H9 (cell line): ENCODE measurements around the gene SFMBT2. TPM values are rescaled to one million over a fixed set of nuclear protein-coding genes. Genes with fewer than 3 reads are reported as not detected.

Experiments used
- DNase-seq: peaks from one replicate; pipeline ENCODE4 v3.0.0-alpha.2; 2017
- H2AFZ ChIP-seq: one replicate; pipeline ENCODE4 v1.6.1; 2013; ENCODE audit warnings: mild to moderate bottlenecking, low read length, control low read depth, moderate library complexity
- H2AK5ac ChIP-seq: 2 replicates; pipeline ENCODE4 v1.6.1; 2013; ENCODE audit warnings: low read length, control low read depth, mixed read lengths; ENCODE audit not compliant: insufficient read length
- H2BK120ac ChIP-seq: one replicate; pipeline ENCODE4 v1.6.1; 2013; ENCODE audit warnings: low read depth, mild to moderate bottlenecking, low read length, control low read depth, inconsistent platforms; ENCODE audit not compliant: poor library complexity, severe bottlenecking
- H2BK12ac ChIP-seq: 2 replicates; pipeline ENCODE4 v1.6.1; 2013; ENCODE audit warnings: low read length, control low read depth, mixed read lengths, low read depth; ENCODE audit not compliant: insufficient read length
- H2BK15ac ChIP-seq: 2 replicates; pipeline ENCODE4 v1.6.1; 2013; ENCODE audit warnings: low read depth, low read length, control low read depth
- H2BK20ac ChIP-seq: one replicate; pipeline ENCODE4 v1.6.1; 2013; ENCODE audit warnings: low read depth, mild to moderate bottlenecking, low read length, control low read depth, inconsistent platforms; ENCODE audit not compliant: poor library complexity, severe bottlenecking
- H2BK5ac ChIP-seq: 2 replicates; pipeline ENCODE4 v1.6.1; 2013; ENCODE audit warnings: low read length, control low read depth, mixed read lengths; ENCODE audit not compliant: insufficient read length
- H3K14ac ChIP-seq: 2 replicates; pipeline ENCODE4 v1.6.1; 2013; ENCODE audit warnings: low read length, control low read depth; ENCODE audit not compliant: insufficient read depth
- H3K18ac ChIP-seq: 2 replicates; pipeline ENCODE4 v1.6.1; 2013; ENCODE audit warnings: low read depth, mild to moderate bottlenecking, mixed read lengths, low read length, control low read depth; ENCODE audit not compliant: insufficient read length
- H3K23ac ChIP-seq: 2 replicates; pipeline ENCODE4 v1.6.1; 2013; ENCODE audit warnings: low read length, control low read depth, mixed read lengths, low read depth; ENCODE audit not compliant: insufficient read length
- H3K23me2 ChIP-seq: 2 replicates; pipeline ENCODE4 v1.6.1; 2013; ENCODE audit warnings: low read depth, mild to moderate bottlenecking, mixed read lengths, low read length, control low read depth; ENCODE audit not compliant: insufficient read length, poor library complexity, severe bottlenecking
- H3K27ac ChIP-seq: 2 replicates; pipeline ENCODE4 v1.5.1; 2013; ENCODE audit warnings: low read length, control low read depth, mixed read lengths, low read depth; ENCODE audit not compliant: insufficient read length
- H3K27me3 ChIP-seq: 2 replicates; pipeline ENCODE4 v1.6.1; 2013; ENCODE audit warnings: low read length, control low read depth, inconsistent platforms; ENCODE audit not compliant: insufficient read depth
- H3K4ac ChIP-seq: 2 replicates; pipeline ENCODE4 v1.6.1; 2013; ENCODE audit warnings: low read depth, mild to moderate bottlenecking, control low read depth, inconsistent platforms, low read length, moderate library complexity
- H3K4me1 ChIP-seq: 2 replicates; pipeline ENCODE4 v1.6.1; 2013; ENCODE audit warnings: low read length, control low read depth, inconsistent platforms; ENCODE audit not compliant: insufficient read depth
- H3K4me2 ChIP-seq: 2 replicates; pipeline ENCODE4 v1.6.1; 2013; ENCODE audit warnings: low read length, control low read depth, mixed read lengths; ENCODE audit not compliant: insufficient read length, insufficient read depth
- H3K56ac ChIP-seq: 2 replicates; pipeline ENCODE4 v1.6.1; 2013; ENCODE audit warnings: low read depth, mild to moderate bottlenecking, mixed read lengths, low read length, control low read depth; ENCODE audit not compliant: insufficient read length
- H3K79me1 ChIP-seq: 2 replicates; pipeline ENCODE4 v1.6.1; 2013; ENCODE audit warnings: low read depth, mild to moderate bottlenecking, moderate library complexity, low read length, control low read depth, inconsistent platforms; ENCODE audit not compliant: insufficient read depth, poor library complexity, severe bottlenecking
- H3K79me2 ChIP-seq: 2 replicates; pipeline ENCODE4 v1.6.1; 2013; ENCODE audit warnings: low read length, control low read depth, inconsistent platforms; ENCODE audit not compliant: insufficient read depth
- H3K9ac ChIP-seq: 2 replicates; pipeline ENCODE4 v1.6.1; 2013; ENCODE audit warnings: low read length, control low read depth, mixed read lengths; ENCODE audit not compliant: insufficient read length; ENCODE audit errors: extremely low read depth
- H3K9me3 ChIP-seq: one replicate; pipeline ENCODE4 v1.6.1; 2013; ENCODE audit warnings: low read depth, low read length, inconsistent platforms; ENCODE audit not compliant: control insufficient read depth
- H3T11ph ChIP-seq: one replicate; pipeline ENCODE4 v1.6.1; 2013; ENCODE audit warnings: mild to moderate bottlenecking, low read length, control low read depth, inconsistent platforms
- H4K20me1 ChIP-seq: one replicate; pipeline ENCODE4 v1.6.1; 2013; ENCODE audit not compliant: control insufficient read depth, insufficient read length, insufficient read depth
- H4K5ac ChIP-seq: 2 replicates; pipeline ENCODE4 v1.6.1; 2013; ENCODE audit warnings: low read depth, mild to moderate bottlenecking, mixed read lengths, low read length, control low read depth; ENCODE audit not compliant: insufficient read length
- H4K8ac ChIP-seq: replicated peaks from 2 replicates; pipeline ENCODE4 v1.6.1; 2013; ENCODE audit warnings: low read length, control low read depth, mixed read lengths, low read depth; ENCODE audit not compliant: insufficient read length
- H4K91ac ChIP-seq: 2 replicates; pipeline ENCODE4 v1.6.1; 2013; ENCODE audit warnings: low read depth, mild to moderate bottlenecking, moderate library complexity, mixed read lengths, low read length, control low read depth; ENCODE audit not compliant: insufficient read length
- H3K27ac Mint-ChIP-seq, 3 experiments: 2 replicates in 2 of 3; 3 replicates in 1 of 3; pipeline ENCODE4 v1.8.0; 2020 to 2021; ENCODE audit warnings: mixed read lengths in 3 of 3, mild to moderate bottlenecking in 1 of 3, moderate library complexity in 1 of 3
- H3K27me3 Mint-ChIP-seq: 2 replicates; pipeline ENCODE4 v1.8.0; 2021; ENCODE audit warnings: low read depth, mild to moderate bottlenecking, moderate library complexity, mixed read lengths
- H3K36me3 Mint-ChIP-seq, 3 experiments: 2 replicates in 2 of 3; 3 replicates in 1 of 3; pipeline ENCODE4 v1.8.0; 2020 to 2021; ENCODE audit warnings: low read depth in 3 of 3, mixed read lengths in 3 of 3; ENCODE audit not compliant: insufficient read depth in 1 of 3
- H3K4me1 Mint-ChIP-seq, 2 experiments: 2 replicates each; pipeline ENCODE4 v1.8.0; 2020; ENCODE audit warnings: mixed read lengths in 2 of 2
- H3K4me3 Mint-ChIP-seq, 2 experiments: 2 replicates in 1 of 2; 3 replicates in 1 of 2; pipeline ENCODE4 v1.8.0; 2020 to 2021; ENCODE audit warnings: mild to moderate bottlenecking in 2 of 2, mixed read lengths in 2 of 2, moderate library complexity in 1 of 2
- H3K9me3 Mint-ChIP-seq, 2 experiments: 2 replicates in 1 of 2; 3 replicates in 1 of 2; pipeline ENCODE4 v1.8.0; 2020; ENCODE audit warnings: mild to moderate bottlenecking in 2 of 2, mixed read lengths in 2 of 2, moderate library complexity in 1 of 2
- CTCF ChIP-seq: fragments of 200-600 bp; sonication (generic); conservative IDR thresholded peaks from 3 replicates; pipeline ENCODE4 v1.8.0; 2021; ENCODE audit warnings: antibody characterized with exemption, mild to moderate bottlenecking
- WGBS: extraction: QIAGEN DNeasy Blood & Tissue Kit; methylation state at CpG from one replicate; pipeline ENCODE4 v1.1.7; 2013; ENCODE audit warnings: missing lambda C conversion rate, low lambda C conversion rate, mixed read lengths; ENCODE audit not compliant: insufficient read length; ENCODE audit errors: extremely low coverage; 5-methylcytosine and 5-hydroxymethylcytosine counted together
- total RNA-seq: library from RNA; stranded (reverse); gene quantifications from 2 replicates; pipeline ENCODE4 v1.2.1, GENCODE V29; 2021

Gene SFMBT2
- total RNA-seq, 1 experiment from 2014 or later, result 5.3 TPM

- Histone ChIP-seq H3K23ac (no peak overlapping the region), H4K20me1 (no peaks in the 10 kb centered on the region), H3T11ph (no peak overlapping the region), H3K23me2 (no peaks in the 10 kb centered on the region), H3K27ac (no peak overlapping the region), H4K5ac (no peak overlapping the region), H3K18ac (no peak overlapping the region), H2BK15ac (no peak overlapping the region), H3K4ac (no peak overlapping the region), H2AFZ (no peak overlapping the region), H2BK20ac (no peak overlapping the region), H4K8ac (no peak overlapping the region), H2AK5ac (no peak overlapping the region), H4K91ac (no peak overlapping the region), H3K79me1 (no peaks in the 10 kb centered on the region), H3K27me3 (no peaks in the 10 kb centered on the region), H3K9me3 (no peaks in the 10 kb centered on the region), H3K56ac (no peak overlapping the region), H3K79me2 (no peaks in the 10 kb centered on the region), H2BK120ac (no peak overlapping the region), H2BK12ac (no peak overlapping the region), H3K4me1 (no peaks in the 10 kb centered on the region), H2BK5ac (no peak overlapping the region), H3K4me2 (no peak overlapping the region), H3K9ac (no peak overlapping the region), H3K14ac (no peak overlapping the region)
- Mint-ChIP-seq H3K27ac (no peak overlapping the region), H3K27me3 (no peaks in the 10 kb centered on the region), H3K36me3 (no peaks in the 10 kb centered on the region; a peak in 2 of 7 replicates), H3K9me3 (no peaks in the 10 kb centered on the region), H3K4me3 (no peak overlapping the region), H3K4me1 (peaks cover 4 to 9% of the 10 kb centered on the region in 2 experiments; a peak in 2 of 4 replicates)
- no peak for TF ChIP-seq CTCF
- no CpG with 5 or more reads among the region's 6 CpGs for WGBS
- no peak for DNase-seq
These were observed 129.4 kb downstream of the SFMBT2 start for GRCh38 chr10:7281429-7281828.
